ENCODE results near the gene ELP2. TPM values are rescaled to one million over a fixed set of nuclear protein-coding genes. Genes with fewer than 3 reads are reported as not detected.

The ELP2 gene
- total and polyA plus RNA-seq, 4 donors: 27.3 to 78.1 (median 50.9) TPM

GRCh38 chr18:36094431-36094830 is 35.3 kb upstream of the ELP2 start:
- WGBS: 60% methylated on average over 3 of the region's 3 CpGs
- H3K4me1 ChIP-seq (ENCODE audit: control insufficient read depth in 4 of 4, insufficient read depth in 4 of 4, low read length in 3 of 4): no peaks in the 10 kb centered on the region

GRCh38 chr18:36095936-36096519 is 33.7 kb upstream of the ELP2 start:
- WGBS: 17% methylated on average over 1 of the region's 1 CpG
- Histone ChIP-seq H3K27ac (ENCODE audit: low read depth in 1 of 2, low read length in 2 of 2) (no peak overlapping the region), H3K4me1 (ENCODE audit: control insufficient read depth in 4 of 4, insufficient read depth in 4 of 4, low read length in 3 of 4) (no peaks in the 10 kb centered on the region), H3K27me3 (ENCODE audit: control insufficient read depth in 4 of 4, insufficient read depth in 4 of 4, low read length in 3 of 4) (no peaks in the 10 kb centered on the region), H3K4me3 (ENCODE audit: low read depth in 1 of 3, low read length in 3 of 3) (no peak overlapping the region), H3K9ac (ENCODE audit: low read depth in 1 of 2, low read length in 2 of 2) (no peak overlapping the region), H3K9me3 (ENCODE audit: control insufficient read depth in 4 of 4, low read length in 3 of 4) (no peaks in the 10 kb centered on the region), H3K36me3 (ENCODE audit: control insufficient read depth in 4 of 4, insufficient read depth in 3 of 4, low read depth in 1 of 4, low read length in 3 of 4) (no peaks in the 10 kb centered on the region)
- TF ChIP-seq CTCF (IDR thresholded peaks at IDR 0.05; ENCODE audit: low read depth, low read length, missing input control): peak; percentile 58
- TF ChIP-seq RAD21 (IDR thresholded peaks at IDR 0.05): peak; percentile 92 to 95
- TF ChIP-seq FOXA1 (IDR thresholded peaks at IDR 0.05): no peak
- no peak for TF ChIP-seq ATF3 (IDR thresholded peaks at IDR 0.05)
- DNase-seq (ENCODE audit: low spot score): no peak

More at GRCh38 chr18:36094431-36094830, 35.3 kb upstream of the ELP2 start:
- no peak overlapping the region for H3K27ac ChIP-seq (ENCODE audit: low read depth in 1 of 2, low read length in 2 of 2)
- TF ChIP-seq HNF4A (conservative IDR thresholded peaks at IDR 0.05): no peak
- TF ChIP-seq FOXA1 (IDR thresholded peaks at IDR 0.05): no peak
- no peak for TF ChIP-seq ZBTB33 (IDR thresholded peaks at IDR 0.05)
- TF ChIP-seq ATF3 (IDR thresholded peaks at IDR 0.05): no peak
- no peak for TF ChIP-seq JUND (IDR thresholded peaks at IDR 0.05)
- no peaks in the 10 kb centered on the region for H3K9me3 ChIP-seq (ENCODE audit: control insufficient read depth in 4 of 4, low read length in 3 of 4)
- no peak overlapping the region for H3K4me3 ChIP-seq (ENCODE audit: low read depth in 1 of 3, low read length in 3 of 3)
- H3K27me3 ChIP-seq (ENCODE audit: control insufficient read depth in 4 of 4, insufficient read depth in 4 of 4, low read length in 3 of 4): no peaks in the 10 kb centered on the region
- H3K36me3 ChIP-seq (ENCODE audit: control insufficient read depth in 4 of 4, insufficient read depth in 3 of 4, low read depth in 1 of 4, low read length in 3 of 4): no peaks in the 10 kb centered on the region
- no peak for DNase-seq (ENCODE audit: low spot score)
- H3K9ac ChIP-seq (ENCODE audit: low read depth in 1 of 2, low read length in 2 of 2): no peak overlapping the region

- Histone ChIP-seq H3K4me1 (ENCODE audit: control insufficient read depth in 4 of 4, insufficient read depth in 4 of 4, low read length in 3 of 4) (no peaks in the 10 kb centered on the region), H3K27ac (ENCODE audit: low read depth in 1 of 2, low read length in 2 of 2) (no peak overlapping the region), H3K27me3 (ENCODE audit: control insufficient read depth in 4 of 4, insufficient read depth in 4 of 4, low read length in 3 of 4) (no peaks in the 10 kb centered on the region), H3K9me3 (ENCODE audit: control insufficient read depth in 4 of 4, low read length in 3 of 4) (peaks cover under 1 to 5% (median 4%) of the 10 kb centered on the region in 4 donors), H3K36me3 (ENCODE audit: control insufficient read depth in 4 of 4, insufficient read depth in 3 of 4, low read depth in 1 of 4, low read length in 3 of 4) (no peaks in the 10 kb centered on the region), H3K9ac (ENCODE audit: low read depth in 1 of 2, low read length in 2 of 2) (no peak overlapping the region), H3K4me3 (ENCODE audit: low read depth in 1 of 3, low read length in 3 of 3) (no peak overlapping the region)
- DNase-seq (ENCODE audit: low spot score): no peak
- TF ChIP-seq FOXA1 (IDR thresholded peaks at IDR 0.05) (no peak), HNF4A (conservative IDR thresholded peaks at IDR 0.05) (no peak), TAF1 (conservative IDR thresholded peaks at IDR 0.05) (no peak), YY1 (IDR thresholded peaks at IDR 0.05) (no peak), REST (IDR thresholded peaks at IDR 0.05) (no peak), GABPA (IDR thresholded peaks at IDR 0.05 in 1 of 2, conservative IDR thresholded peaks at IDR 0.05 in 1 of 2) (no peak), FOXA2 (IDR thresholded peaks at IDR 0.05) (no peak), RXRA (IDR thresholded peaks at IDR 0.05) (no peak), SP1 (IDR thresholded peaks at IDR 0.05) (no peak), ZBTB33 (IDR thresholded peaks at IDR 0.05) (no peak), RAD21 (IDR thresholded peaks at IDR 0.05) (no peak), ATF3 (IDR thresholded peaks at IDR 0.05) (no peak)
These were observed 32.7 kb upstream of the ELP2 start for GRCh38 chr18:36096955-36097354.

Data from liver (tissue), 9 donors.